GM12801 (cell line): ENCODE measurements around the gene CMTM8.

ENCODE experiments used
- TF ChIP-seq, protein P1 (sequence below): IDR thresholded peaks from one replicate; pipeline ENCODE4 v1.5.1; 2011; ENCODE audit warnings: control low read depth; ENCODE audit not compliant: insufficient read length; ENCODE audit errors: extremely low read depth

CMTM8 gene

DNA sequence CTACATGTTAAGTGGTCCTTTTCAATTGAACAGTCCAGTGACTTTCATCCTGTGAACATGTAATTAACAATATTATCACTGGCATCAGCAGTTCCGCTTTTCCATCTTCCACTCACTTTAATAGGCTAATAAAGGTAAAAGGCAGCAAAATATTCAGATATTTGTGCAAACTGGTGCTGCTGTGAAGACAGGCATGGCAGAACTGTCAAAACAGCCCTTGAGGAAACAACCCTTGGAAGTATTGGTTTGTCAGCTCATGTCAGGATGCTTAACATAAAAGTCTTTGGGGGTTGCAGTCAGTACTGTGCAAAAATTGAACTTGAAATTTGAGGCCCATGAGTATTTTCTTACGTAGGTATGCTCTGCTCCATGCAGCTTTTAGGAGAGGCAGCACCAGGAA, 81.1 kb downstream of the CMTM8 start:
- TF ChIP-seq, protein P1, sequence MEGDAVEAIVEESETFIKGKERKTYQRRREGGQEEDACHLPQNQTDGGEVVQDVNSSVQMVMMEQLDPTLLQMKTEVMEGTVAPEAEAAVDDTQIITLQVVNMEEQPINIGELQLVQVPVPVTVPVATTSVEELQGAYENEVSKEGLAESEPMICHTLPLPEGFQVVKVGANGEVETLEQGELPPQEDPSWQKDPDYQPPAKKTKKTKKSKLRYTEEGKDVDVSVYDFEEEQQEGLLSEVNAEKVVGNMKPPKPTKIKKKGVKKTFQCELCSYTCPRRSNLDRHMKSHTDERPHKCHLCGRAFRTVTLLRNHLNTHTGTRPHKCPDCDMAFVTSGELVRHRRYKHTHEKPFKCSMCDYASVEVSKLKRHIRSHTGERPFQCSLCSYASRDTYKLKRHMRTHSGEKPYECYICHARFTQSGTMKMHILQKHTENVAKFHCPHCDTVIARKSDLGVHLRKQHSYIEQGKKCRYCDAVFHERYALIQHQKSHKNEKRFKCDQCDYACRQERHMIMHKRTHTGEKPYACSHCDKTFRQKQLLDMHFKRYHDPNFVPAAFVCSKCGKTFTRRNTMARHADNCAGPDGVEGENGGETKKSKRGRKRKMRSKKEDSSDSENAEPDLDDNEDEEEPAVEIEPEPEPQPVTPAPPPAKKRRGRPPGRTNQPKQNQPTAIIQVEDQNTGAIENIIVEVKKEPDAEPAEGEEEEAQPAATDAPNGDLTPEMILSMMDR = no peak

DNA sequence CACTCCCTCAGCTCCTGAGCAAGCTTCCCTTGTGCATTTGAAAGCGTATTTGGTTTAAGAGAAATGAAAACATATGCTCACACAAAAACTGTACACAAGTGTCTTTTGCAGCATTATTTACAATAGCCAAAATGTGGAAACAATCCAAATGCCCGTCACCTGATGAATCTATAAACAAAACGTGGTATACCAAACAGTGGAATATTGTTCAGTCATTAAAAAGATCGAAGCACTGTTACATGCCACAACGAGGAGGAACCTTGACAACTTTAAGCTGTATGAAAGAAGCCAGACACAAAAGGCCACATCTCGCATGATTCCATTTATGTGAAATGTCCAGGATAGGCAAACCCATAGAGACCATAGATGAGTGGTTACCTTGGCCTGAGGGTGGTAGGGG, 81.6 kb downstream of the CMTM8 start:
- TF ChIP-seq, protein P1 = no peak

DNA sequence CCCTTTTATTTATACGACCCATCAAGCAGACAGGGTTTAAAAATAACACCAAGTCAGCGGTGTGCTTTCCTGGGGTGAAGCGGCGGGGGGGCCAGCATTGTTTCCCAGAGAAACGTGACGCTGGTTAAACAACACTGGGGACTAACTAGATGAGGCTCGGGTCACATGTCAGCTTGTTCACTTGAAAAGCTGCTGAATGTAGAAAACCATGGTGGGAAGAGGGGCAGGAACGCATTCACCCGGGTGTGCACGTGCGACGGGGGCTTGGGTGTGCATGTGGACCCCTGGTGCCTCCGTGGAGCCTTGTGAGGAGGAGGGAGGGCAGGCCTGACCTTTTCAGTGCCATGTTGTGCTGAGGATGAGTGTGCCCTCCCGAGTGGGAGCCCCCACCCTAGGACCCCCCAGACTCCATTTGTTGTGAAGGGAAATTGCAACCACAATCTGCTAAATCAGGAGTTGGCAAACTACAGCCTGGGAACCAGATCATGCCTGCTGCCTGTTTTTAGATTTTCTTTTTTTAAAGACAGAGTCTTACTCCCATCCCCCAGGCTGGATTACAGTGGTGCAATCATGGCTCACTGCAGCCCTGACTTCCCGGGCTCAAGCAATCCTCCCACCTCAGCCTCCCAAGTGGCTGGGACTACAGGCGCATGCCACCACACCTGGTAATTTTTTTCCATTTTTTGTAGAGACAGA, 82.8 kb downstream of the CMTM8 start:
- TF ChIP-seq, protein P1 = no peak

DNA sequence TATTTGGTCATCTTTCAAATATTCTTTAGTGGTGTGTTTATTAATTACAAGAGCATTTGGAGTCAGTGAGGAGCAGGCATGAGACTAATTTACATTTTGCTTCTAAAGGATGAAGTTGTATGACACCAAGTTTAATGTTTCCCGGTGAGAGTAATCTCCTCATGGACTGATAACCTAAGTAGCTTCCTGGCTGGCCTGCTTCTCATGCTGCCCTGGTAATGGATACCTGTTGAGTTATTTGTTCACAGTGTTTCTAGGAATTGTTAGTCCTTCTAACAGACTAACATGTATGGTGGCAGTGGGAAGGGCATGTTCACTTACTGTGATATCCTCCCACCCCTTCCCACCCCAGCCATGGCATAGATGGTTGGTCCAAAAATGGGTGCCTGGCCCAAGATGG, 83.8 kb downstream of the CMTM8 start:
- TF ChIP-seq, protein P1 = no peak

DNA sequence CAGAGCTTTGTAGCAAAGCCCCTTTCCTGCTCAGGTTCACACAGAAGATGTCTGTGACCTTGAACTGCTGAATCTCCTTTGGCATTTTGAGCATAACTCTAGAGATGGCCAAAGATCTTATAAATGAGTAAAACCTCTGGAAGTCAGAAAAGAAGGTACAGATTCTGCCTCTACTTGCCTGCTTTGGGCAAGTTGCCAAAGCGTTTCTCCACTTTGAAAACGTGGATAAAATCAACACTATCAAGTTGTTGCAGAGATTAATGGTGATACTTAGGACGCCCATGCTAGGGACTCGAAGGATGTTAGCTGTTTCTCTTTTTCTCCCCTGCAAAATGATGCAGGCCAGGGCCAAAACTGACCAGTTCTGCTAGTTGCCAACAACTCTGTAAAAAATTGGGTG, 85.1 kb downstream of the CMTM8 start:
- TF ChIP-seq, protein P1 = no peak

DNA sequence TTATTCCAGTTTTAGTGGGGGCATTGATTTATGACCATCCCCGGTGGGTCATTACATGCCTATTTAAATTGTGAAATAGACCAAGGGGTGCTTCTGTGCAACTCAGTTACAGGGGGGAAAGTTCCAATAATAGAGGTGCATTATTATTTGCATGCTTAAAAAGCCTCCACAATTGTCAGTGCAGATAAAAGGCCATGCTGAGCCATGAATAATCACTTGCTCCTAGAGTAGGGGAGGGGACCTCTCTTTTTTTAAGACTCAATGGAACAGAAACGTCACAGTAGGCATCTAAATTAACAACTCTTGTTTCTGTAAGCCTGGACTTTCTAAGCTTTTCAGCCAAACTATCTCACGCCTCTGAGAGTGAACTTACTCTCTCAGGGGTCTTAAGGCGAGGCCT, 86.7 kb downstream of the CMTM8 start:
- TF ChIP-seq, protein P1 = no peak

DNA sequence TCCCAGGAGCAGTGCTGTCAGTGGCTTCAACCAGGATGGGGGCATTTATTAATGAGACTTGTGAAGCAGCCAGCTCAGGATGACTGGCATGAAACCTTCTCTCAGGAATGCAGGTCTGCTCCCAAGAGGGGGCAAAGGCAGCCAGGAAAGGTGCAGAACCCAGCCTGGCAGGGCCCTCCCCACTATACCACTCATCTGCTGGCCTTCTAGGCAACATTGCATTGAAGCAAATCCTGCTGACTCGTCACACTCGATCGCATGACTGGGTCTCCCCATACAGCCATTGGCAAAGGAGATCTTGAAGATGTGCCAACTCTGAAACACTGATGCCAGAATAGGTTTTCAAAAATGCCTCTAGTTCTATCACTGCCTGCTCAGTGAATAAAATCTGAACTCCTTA, 87.4 kb downstream of the CMTM8 start:
- TF ChIP-seq, protein P1 = no peak
